ENCODE results near the gene SESN3. TPM values are rescaled to one million over a fixed set of nuclear protein-coding genes. Genes with fewer than 3 reads are reported as not detected.

The SESN3 gene
- total RNA-seq, 1 donor from 2014 or later: 86.1 TPM

DNA sequence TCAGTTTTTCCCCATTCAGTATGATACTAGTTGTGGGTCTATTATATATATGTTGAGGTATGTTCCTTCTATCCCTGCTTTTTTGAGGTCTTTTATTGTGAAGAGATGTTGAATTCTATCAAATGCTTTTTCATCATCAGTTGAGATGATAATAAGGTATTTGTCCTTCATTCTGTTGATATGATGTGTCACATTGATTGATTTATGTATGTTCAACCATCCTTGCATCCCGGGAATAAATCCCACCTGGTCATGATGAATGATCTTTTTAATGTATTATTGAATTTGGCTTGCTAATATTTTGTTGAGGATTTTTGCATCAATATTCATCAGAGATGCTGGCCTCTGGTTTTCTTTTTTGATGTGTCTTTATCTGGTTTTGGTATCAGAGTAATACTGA lies 115.4 kb downstream of the SESN3 start:
- no peak for DNase-seq

Other genes with a start within 250 kb of the SESN3 start
- not detected for gene KDM4E, start 205.9 kb downstream of the SESN3 start, total RNA-seq
- not detected for gene KDM4F, start 181.8 kb downstream of the SESN3 start, total RNA-seq
- 16.1 TPM for gene SRSF8, start 164.3 kb downstream of the SESN3 start, total RNA-seq
- 22.9 TPM for gene ENDOD1, start 141.4 kb downstream of the SESN3 start, total RNA-seq